ENCODE measurements around the gene QPCT.

QPCT gene

DNA sequence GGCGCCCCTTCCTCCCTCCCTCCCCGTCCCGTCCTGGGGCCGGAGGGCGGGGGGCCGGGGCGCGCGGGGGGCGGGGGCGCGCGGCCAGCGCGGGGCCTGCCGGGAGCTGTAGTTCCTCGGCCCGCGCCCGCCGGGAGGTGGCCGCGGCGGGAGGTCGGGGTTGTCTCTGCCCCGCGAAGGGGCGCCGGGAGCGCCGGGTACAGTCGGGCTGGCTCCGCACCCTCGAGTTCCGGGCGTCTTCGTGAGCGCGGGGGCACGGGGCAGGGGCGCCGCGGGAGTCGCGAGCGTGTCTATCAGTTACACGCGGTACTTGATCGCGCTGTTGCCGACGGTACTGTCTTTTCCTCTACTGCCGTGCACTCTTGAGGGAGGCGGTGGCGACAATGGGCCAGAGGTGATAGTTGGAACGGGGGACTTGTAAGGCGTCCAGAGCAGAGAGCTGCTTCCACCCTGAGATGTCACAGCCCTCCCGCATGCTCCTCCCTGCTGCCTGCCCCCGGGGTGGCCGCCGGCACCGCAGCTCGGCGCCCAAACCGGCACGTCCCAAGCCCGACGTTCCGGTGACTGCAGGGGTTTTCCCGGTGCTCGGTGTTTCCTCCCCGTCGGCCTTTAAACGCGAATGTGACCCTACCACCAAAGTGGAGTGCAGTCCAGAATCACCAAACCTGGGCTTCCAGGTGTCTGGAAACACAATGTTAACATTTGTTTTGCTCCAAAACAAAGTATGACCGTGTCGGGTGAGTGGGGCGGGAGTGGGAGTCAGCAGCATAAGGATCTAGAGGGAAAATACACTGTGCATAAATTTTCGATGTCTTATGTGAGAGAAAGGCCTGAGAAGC is 19.4 kb upstream of the QPCT start, which contains the start of gene PRKD3:
TSS of gene PRKD3 (minus strand) at position 48 of the 839 bp plus-strand sequence. CDS start 8,309 bp downstream, outside the sequence.
- DNase-seq (ENCODE audit: low read depth) = peak; percentile 13

DNA sequence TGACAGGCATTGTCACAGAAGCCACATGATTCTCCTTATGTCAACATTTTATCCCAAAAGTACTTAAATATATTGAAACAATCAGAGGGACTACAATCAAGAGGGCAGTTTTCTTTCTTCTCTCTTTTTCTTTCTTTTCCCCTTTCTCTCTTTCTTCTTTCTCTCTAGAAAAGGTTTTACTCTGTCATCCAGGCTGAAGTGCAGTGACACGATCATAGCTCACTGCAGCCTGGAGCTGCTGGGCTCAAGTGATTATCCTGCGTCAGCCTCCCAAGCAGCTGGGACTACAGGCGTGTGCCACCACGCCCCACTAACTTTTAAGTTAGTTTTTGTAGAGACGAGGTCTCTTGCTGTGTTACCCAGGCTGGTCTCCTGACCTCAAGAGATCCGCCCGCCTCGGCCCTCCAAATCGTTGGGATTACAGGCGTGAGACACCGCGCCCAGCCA is 18.8 kb upstream of the QPCT start:
- no peak for DNase-seq (ENCODE audit: low read depth)

- no peak for DNase-seq (ENCODE audit: low read depth)
These were observed 18.1 kb upstream of the QPCT start for GRCh38 chr2:37326285-37326684.

GRCh38 chr2:37326866-37327634 is 17.4 kb upstream of the QPCT start:
- no peak for DNase-seq (ENCODE audit: low read depth)

DNA sequence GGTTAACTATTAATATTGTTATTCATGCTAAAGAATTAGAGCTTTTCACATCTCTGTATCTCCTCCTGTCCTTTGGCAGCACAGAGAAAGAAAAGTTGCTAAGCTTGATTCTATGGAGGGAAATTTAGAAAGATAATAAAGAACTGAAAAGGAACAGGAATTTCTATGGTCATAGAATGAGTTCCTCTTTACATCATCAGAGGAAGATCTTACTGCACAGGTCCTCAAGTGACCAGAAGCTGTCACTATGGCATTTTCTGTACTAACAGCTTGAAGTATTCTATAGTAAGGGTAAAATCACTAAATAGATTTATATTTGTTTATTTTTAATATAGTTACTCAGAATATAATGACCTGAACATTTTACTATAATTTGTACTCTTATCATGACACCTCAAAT is 13.7 kb upstream of the QPCT start:
- DNase-seq (ENCODE audit: low read depth) = no peak

- no peak for DNase-seq (ENCODE audit: low read depth)
These were observed 11.9 kb upstream of the QPCT start for GRCh38 chr2:37332560-37332959.

DNA sequence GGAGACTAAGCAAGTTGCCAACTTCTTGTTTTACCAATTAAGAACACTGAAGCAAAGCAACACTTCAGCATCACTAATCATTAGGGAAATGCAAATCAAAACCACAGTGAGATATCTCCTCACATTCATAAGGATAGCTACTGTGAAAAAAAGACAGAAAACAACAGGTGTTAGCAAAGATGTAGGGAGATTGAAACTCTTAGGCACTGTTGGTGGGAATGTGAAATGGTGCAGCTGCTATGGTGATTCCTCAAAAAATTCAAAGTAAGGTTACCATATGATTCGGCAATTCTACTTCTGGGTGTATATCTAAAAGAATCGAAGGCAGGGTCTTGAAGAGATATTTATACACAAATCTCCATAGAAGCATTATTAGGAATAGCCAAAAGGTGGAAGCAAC is 11.2 kb upstream of the QPCT start:
- DNase-seq (ENCODE audit: low read depth) = no peak

GRCh38 chr2:37335604-37336003 is 8.8 kb upstream of the QPCT start:
- no peak for DNase-seq (ENCODE audit: low read depth)

GRCh38 chr2:37337620-37338280 is 6.7 kb upstream of the QPCT start:
- DNase-seq (ENCODE audit: low read depth) = no peak

GRCh38 chr2:37338933-37339332 is 5.5 kb upstream of the QPCT start:
- no peak for DNase-seq (ENCODE audit: low read depth)

DNA sequence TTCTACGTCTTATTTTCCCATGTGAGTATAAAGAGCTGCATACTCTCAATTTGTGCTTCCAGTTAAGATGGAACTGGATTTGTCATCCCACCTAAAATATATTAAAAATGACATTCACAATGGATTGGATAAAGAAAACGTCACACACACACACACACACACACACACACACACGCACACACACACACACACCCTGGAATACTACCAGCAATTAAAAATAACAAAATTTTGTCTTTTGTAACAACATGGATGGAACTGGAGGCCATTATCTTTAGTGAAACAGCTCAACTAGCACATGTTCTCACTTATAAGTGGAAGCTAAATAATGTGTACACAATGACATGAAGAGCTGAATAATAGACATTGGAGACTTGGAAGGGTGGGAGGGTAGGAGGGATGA is 3.8 kb upstream of the QPCT start:
- DNase-seq (ENCODE audit: low read depth) = no peak

DNA sequence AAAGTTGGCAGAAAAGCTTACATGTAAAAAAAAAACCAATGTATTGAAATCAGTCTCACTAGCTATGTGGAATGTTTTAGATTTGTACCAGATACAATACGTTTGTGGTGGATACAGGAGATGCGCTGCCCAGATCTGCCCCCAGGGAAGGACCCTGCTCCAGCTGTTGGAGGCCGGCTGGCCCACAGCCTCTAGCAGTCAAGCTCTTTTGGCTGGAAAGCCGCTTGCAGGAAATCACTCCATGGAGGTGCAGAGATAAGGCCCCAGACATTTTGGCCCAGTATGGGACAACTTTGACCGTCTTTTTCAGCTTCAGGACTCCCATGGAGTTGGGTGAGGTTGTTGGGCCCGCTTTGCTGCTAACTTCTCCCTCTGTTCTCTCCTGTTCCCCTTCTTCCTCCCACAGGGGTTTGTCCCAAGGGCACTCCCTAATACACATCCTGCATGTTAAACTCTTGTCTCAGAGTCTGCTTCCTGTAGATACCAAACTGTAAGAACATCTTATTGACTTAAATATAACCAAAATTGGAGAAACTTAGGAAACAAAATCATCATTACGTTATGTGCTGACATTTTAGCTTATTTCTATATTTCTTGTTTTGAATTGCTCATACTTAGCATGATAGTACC is 1.7 kb upstream of the QPCT start:
- DNase-seq (ENCODE audit: low read depth) = no peak

- no peak for DNase-seq (ENCODE audit: low read depth)
These were observed 644 bp upstream of the QPCT start for GRCh38 chr2:37343537-37344434.

- no peak for DNase-seq (ENCODE audit: low read depth)
These were observed 3.7 kb downstream of the QPCT start for GRCh38 chr2:37348155-37348554.

DNA sequence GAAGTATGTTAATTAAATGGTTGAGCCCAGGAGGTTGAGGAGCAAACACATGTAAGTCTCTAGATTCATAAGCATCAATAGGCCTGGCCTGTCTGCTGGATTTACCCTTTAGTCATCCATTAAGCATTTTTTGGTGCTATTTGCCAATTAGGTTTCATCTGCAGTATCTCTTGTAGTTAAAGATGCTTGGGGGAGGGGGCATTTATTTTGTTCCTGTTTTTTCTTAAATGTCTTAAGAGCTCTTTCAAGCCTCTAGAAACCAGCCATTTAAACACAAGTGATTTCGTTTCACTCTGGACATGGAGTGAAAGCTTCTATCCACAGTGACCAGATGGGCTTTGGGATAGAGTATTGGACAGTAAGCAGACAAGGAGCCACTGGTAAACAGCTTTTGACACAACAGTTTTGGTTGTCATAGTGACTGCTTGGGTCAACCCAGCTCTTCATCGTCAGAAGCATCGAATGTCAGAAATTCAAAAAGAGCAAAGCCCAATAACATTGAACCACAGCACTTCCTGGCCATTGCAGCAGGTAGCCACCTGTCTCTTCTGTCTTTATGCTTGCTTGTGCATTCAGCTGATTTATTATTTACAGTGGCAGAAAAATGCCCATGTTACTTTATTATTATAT is 4.9 kb downstream of the QPCT start:
- no peak for DNase-seq (ENCODE audit: low read depth)

- no peak for DNase-seq (ENCODE audit: low read depth)
These were observed 5.6 kb downstream of the QPCT start for GRCh38 chr2:37350034-37350433.

DNA sequence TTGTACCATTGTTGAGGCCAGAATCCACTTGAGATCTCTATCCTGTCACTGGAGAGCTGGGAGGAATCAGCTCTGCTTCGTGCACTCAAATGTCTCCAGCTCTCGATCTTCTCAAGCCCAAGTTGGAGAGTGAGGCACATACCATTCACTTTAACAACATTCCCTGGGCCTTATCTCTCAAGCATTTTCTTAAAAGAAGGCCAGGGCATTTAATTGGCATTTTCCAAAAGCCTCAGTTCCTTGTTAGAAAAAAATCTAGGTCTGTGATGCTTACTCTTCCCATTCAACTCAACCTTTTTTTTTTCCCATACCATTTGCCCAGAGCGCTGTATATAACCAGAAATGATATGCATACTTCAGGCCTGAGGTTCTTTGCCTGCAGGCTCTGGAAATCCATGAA is 10.1 kb downstream of the QPCT start:
- no peak for DNase-seq (ENCODE audit: low read depth)

DNA sequence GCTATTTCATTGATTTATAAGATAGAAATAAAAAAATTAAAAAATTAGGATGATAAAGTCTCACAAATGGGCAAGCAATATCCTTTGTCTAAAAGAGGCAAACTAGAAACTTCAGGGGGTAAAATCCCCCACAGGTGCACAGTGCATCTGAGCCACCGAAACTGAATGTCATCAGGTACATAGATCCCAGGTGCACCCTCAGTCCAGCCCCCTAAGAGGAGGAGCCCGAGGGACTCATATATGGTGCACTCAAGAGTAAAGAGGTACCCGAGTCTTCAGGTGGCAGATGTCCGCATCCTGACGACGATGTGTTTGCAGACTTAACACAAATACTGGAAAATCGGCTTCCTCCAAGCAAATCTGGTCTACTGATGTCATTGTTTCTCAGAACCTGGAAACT is 11.3 kb downstream of the QPCT start:
- DNase-seq (ENCODE audit: low read depth) = no peak

DNA sequence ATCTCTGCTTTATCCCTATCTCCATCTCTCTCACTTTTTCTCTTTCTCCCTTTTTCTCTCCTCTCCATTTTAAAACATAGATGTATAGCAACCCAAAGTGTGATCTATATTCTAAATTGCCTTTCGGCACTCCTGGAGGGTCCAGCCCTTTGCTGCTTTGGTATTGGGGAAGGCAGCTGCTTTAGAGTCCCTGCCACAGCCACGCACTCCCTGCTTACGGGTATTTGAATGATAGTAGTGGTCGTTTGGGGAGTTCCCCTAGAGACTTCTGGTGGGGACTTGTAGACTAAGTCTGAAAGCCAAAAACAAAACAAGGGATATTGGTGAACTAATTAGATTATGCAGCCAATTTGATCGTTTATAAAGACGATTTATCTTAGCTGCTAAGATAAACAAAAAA is 11.9 kb downstream of the QPCT start:
- no peak for DNase-seq (ENCODE audit: low read depth)

DNA sequence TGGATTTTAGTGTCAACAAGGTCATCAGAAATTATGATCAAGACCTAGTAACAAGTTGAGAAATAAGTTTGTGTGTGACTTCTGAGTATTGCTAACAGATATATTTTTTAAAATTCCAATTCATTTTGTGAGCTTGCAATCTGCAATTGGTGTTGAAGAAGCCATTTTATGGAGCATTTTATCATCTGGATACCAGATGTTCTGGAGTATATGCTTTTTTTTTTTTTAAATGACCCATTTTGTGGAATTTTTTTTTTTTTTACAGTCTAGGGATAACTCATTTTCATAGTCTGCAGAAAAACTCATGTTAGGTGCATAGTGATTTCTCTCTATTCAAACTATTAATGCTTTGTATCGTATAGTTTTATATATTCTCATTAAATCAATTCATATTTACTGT is 12.6 kb downstream of the QPCT start:
- DNase-seq (ENCODE audit: low read depth) = no peak

DNA sequence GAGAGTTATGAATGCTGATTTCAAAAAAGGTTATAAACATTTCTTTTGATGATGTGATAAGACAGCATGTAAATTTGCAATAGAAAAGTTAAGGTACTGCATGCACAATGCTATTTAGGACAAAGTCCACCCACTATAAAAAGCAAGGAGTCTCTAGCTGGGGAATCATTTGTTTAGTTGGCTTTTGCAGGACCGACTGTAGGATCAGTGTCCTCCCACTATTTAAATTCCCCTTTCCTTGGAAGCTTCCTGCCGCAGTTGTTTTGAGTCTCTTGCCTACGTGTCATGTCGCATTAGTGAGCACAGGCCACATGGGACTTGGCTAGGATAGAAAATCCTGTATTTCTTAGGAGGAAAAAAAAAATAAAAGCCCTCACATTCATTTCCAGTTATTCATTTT is 13.1 kb downstream of the QPCT start:
- no peak for DNase-seq (ENCODE audit: low read depth)
